Glutamatergic neuron (in vitro differentiated cells): ENCODE data around the gene DAZL. TPM values are rescaled to one million over a fixed set of nuclear protein-coding genes. Genes with fewer than 3 reads are reported as not detected.

Experiments used
- DNase-seq: peaks from one replicate; pipeline ENCODE4 v3.0.0; 2022
- H3K27ac Mint-ChIP-seq: one replicate; pipeline ENCODE4 v1.8.0; 2020; ENCODE audit warnings: mild to moderate bottlenecking, mixed read lengths, inconsistent platforms; ENCODE audit not compliant: unreplicated experiment
- H3K27me3 Mint-ChIP-seq: one replicate; pipeline ENCODE4 v1.8.0; 2020; ENCODE audit warnings: mild to moderate bottlenecking, moderate library complexity, mixed read lengths, inconsistent platforms; ENCODE audit not compliant: unreplicated experiment
- H3K36me3 Mint-ChIP-seq: one replicate; pipeline ENCODE4 v1.8.0; 2020; ENCODE audit warnings: mild to moderate bottlenecking, mixed read lengths, inconsistent platforms; ENCODE audit not compliant: unreplicated experiment
- H3K4me1 Mint-ChIP-seq: one replicate; pipeline ENCODE4 v1.8.0; 2020; ENCODE audit warnings: mild to moderate bottlenecking, low read depth, mixed read lengths, inconsistent platforms; ENCODE audit not compliant: unreplicated experiment
- H3K4me3 Mint-ChIP-seq: one replicate; pipeline ENCODE4 v1.8.0; 2020; ENCODE audit warnings: mild to moderate bottlenecking, mixed read lengths, inconsistent platforms; ENCODE audit not compliant: unreplicated experiment
- H3K9me3 Mint-ChIP-seq: one replicate; pipeline ENCODE4 v1.8.0; 2020; ENCODE audit warnings: mild to moderate bottlenecking, moderate library complexity, mixed read lengths, inconsistent platforms; ENCODE audit not compliant: unreplicated experiment
- CTCF ChIP-seq: fragments of 200-600 bp; sonication (generic); IDR thresholded peaks from one replicate; pipeline ENCODE4 v1.5.0; 2021; ENCODE audit not compliant: partially characterized antibody, unreplicated experiment
- total RNA-seq: library from RNA; stranded (reverse); fragmentation: NEBNext Ultra II Directional; extraction: Animal tissue kit (Norgen Biotek cat#: 25700); gene quantifications from one replicate; pipeline ENCODE4 v1.2.1, GENCODE V29; 2021; ENCODE audit not compliant: unreplicated experiment

Gene DAZL
- total RNA-seq, 1 donor from 2014 or later, result 0.51 TPM

- TF ChIP-seq CTCF, result no peak
- no peak overlapping the region for H3K27ac Mint-ChIP-seq
- H3K4me3 Mint-ChIP-seq, result no peak overlapping the region
- peaks cover 16% of the 10 kb centered on the region for H3K36me3 Mint-ChIP-seq
- H3K9me3 Mint-ChIP-seq, result peaks cover 5% of the 10 kb centered on the region
- no peak for DNase-seq
- H3K27me3 Mint-ChIP-seq, result peaks cover 1% of the 10 kb centered on the region
- no peaks in the 10 kb centered on the region for H3K4me1 Mint-ChIP-seq
Measured at GRCh38 chr3:16614033-16615031, 9.1 kb upstream of the DAZL start.

GRCh38 chr3:16609927-16610580 lies 4.8 kb upstream of the DAZL start:
- Mint-ChIP-seq H3K4me3 (no peak overlapping the region), H3K27ac (no peak overlapping the region)

GRCh38 chr3:16608816-16609215 lies 3.6 kb upstream of the DAZL start:
- H3K9me3 Mint-ChIP-seq, result peaks cover 6% of the 10 kb centered on the region
- no peak for DNase-seq
- no peak for TF ChIP-seq CTCF
- H3K4me3 Mint-ChIP-seq, result no peak overlapping the region
- no peaks in the 10 kb centered on the region for H3K4me1 Mint-ChIP-seq
- no peaks in the 10 kb centered on the region for H3K36me3 Mint-ChIP-seq
- H3K27ac Mint-ChIP-seq, result no peak overlapping the region
- H3K27me3 Mint-ChIP-seq, result peaks cover 1% of the 10 kb centered on the region

More at GRCh38 chr3:16609927-16610580, 4.8 kb upstream of the DAZL start:
- Mint-ChIP-seq H3K9me3 (peaks cover 5% of the 10 kb centered on the region), H3K4me1 (no peaks in the 10 kb centered on the region), H3K27me3 (no peaks in the 10 kb centered on the region), H3K36me3 (no peaks in the 10 kb centered on the region)
- no peak for DNase-seq
- TF ChIP-seq CTCF, result no peak

- TF ChIP-seq CTCF, result no peak
- Mint-ChIP-seq H3K27ac (no peak overlapping the region), H3K36me3 (no peaks in the 10 kb centered on the region), H3K9me3 (peaks cover 6% of the 10 kb centered on the region), H3K4me1 (no peaks in the 10 kb centered on the region), H3K27me3 (peaks cover 1% of the 10 kb centered on the region), H3K4me3 (no peak overlapping the region)
- no peak for DNase-seq
Measured at GRCh38 chr3:16607718-16608117, 2.5 kb upstream of the DAZL start.

- DNase-seq, result no peak
- Mint-ChIP-seq H3K27me3 (peaks cover 3% of the 10 kb centered on the region), H3K27ac (no peak overlapping the region), H3K36me3 (no peaks in the 10 kb centered on the region), H3K4me1 (peaks cover 2% of the 10 kb centered on the region), H3K4me3 (no peak overlapping the region), H3K9me3 (peaks cover 7% of the 10 kb centered on the region)
- no peak for TF ChIP-seq CTCF
Measured at GRCh38 chr3:16606398-16606797, 1.2 kb upstream of the DAZL start.
